HEK293 (cell line): ENCODE data around the gene MKI67.

ENCODE experiments used
- BCL11A ChIP-seq: fragments of 450-650 bp; formaldehyde crosslinking; IDR thresholded peaks from 2 replicates; pipeline ENCODE4 v1.5.1; 2016; ENCODE audit warnings: low read depth, missing biosample characterization, missing genetic modification characterization
- KLF8 ChIP-seq: fragments of 450-650 bp; formaldehyde crosslinking; IDR thresholded peaks from 2 replicates; pipeline ENCODE4 v1.5.1; 2016; ENCODE audit warnings: missing biosample characterization, missing genetic modification characterization
- KLF9 ChIP-seq: fragments of 450-650 bp; formaldehyde crosslinking; IDR thresholded peaks from 2 replicates; pipeline ENCODE4 v1.5.1; 2016; ENCODE audit warnings: missing biosample characterization, missing genetic modification characterization, low read depth
- MEIS1 ChIP-seq: sonication (generic); formaldehyde crosslinking; IDR thresholded peaks from 2 replicates; pipeline ENCODE4 v1.8.1; 2022; ENCODE audit warnings: missing genetic modification reagents, mild to moderate bottlenecking, borderline replicate concordance
- MYNN ChIP-seq: fragments of 450-650 bp; formaldehyde crosslinking; IDR thresholded peaks from 2 replicates; pipeline ENCODE4 v1.5.1; 2016; ENCODE audit warnings: missing biosample characterization, missing genetic modification characterization, borderline replicate concordance
- TRIM28 ChIP-seq: IDR thresholded peaks from 2 replicates; pipeline ENCODE4 v1.6.1; 2011; ENCODE audit warnings: low read length, control low read depth, borderline replicate concordance
- YY1 ChIP-seq: fragments of 450-650 bp; formaldehyde crosslinking; IDR thresholded peaks from 2 replicates; pipeline ENCODE4 v1.5.1; 2018; ENCODE audit warnings: missing biosample characterization, missing genetic modification characterization
- ZBTB8A ChIP-seq: fragments of 450-650 bp; formaldehyde crosslinking; IDR thresholded peaks from 2 replicates; pipeline ENCODE4 v1.5.1; 2016; ENCODE audit warnings: missing biosample characterization, missing genetic modification characterization
- ZNF112 ChIP-seq: fragments of 450-650 bp; formaldehyde crosslinking; IDR thresholded peaks from 2 replicates; pipeline ENCODE4 v1.5.0; 2017; ENCODE audit warnings: missing biosample characterization, missing genetic modification characterization
- ZNF121 ChIP-seq: fragments of 450-650 bp; formaldehyde crosslinking; IDR thresholded peaks from 2 replicates; pipeline ENCODE4 v1.5.1; 2016; ENCODE audit warnings: missing biosample characterization, missing genetic modification characterization
- ZNF132 ChIP-seq: fragments of 450-650 bp; formaldehyde crosslinking; IDR thresholded peaks from 2 replicates; pipeline ENCODE4 v1.5.1; 2017; ENCODE audit warnings: missing biosample characterization, missing genetic modification characterization, borderline replicate concordance
- ZNF335 ChIP-seq: fragments of 450-650 bp; formaldehyde crosslinking; conservative IDR thresholded peaks from 2 replicates; pipeline ENCODE4 v1.5.1; 2016; ENCODE audit warnings: missing biosample characterization, missing genetic modification characterization
- ZNF423 ChIP-seq: fragments of 450-650 bp; formaldehyde crosslinking; IDR thresholded peaks from 2 replicates; pipeline ENCODE4 v1.5.1; 2016; ENCODE audit warnings: missing biosample characterization, missing genetic modification characterization
- ZNF433 ChIP-seq: fragments of 450-650 bp; formaldehyde crosslinking; IDR thresholded peaks from 2 replicates; pipeline ENCODE4 v1.5.1; 2016; ENCODE audit warnings: missing biosample characterization, missing genetic modification characterization, low read depth
- ZNF555 ChIP-seq: fragments of 450-650 bp; formaldehyde crosslinking; conservative IDR thresholded peaks from 2 replicates; pipeline ENCODE4 v1.5.1; 2017; ENCODE audit warnings: missing biosample characterization, mild to moderate bottlenecking, missing genetic modification characterization, inconsistent platforms
- ZNF560 ChIP-seq: fragments of 450-650 bp; formaldehyde crosslinking; IDR thresholded peaks from 2 replicates; pipeline ENCODE4 v1.5.1; 2017; ENCODE audit warnings: missing biosample characterization, missing genetic modification characterization, borderline replicate concordance
- ZNF623 ChIP-seq: fragments of 450-650 bp; formaldehyde crosslinking; IDR thresholded peaks from 2 replicates; pipeline ENCODE4 v1.5.1; 2016; ENCODE audit warnings: missing biosample characterization, missing genetic modification characterization
- ZNF626 ChIP-seq: fragments of 450-650 bp; sonication (Bioruptor Pico); formaldehyde crosslinking; IDR thresholded peaks from 2 replicates; pipeline ENCODE4 v1.5.1; 2018; ENCODE audit warnings: missing biosample characterization, missing genetic modification characterization, inconsistent platforms
- ZNF701 ChIP-seq: fragments of 450-650 bp; formaldehyde crosslinking; IDR thresholded peaks from 2 replicates; pipeline ENCODE4 v1.5.1; 2016; ENCODE audit warnings: missing biosample characterization, missing genetic modification characterization
- ZNF707 ChIP-seq: fragments of 450-650 bp; formaldehyde crosslinking; IDR thresholded peaks from 2 replicates; pipeline ENCODE4 v1.5.1; 2016; ENCODE audit warnings: missing biosample characterization, missing genetic modification characterization
- ZNF747 ChIP-seq: fragments of 450-650 bp; formaldehyde crosslinking; IDR thresholded peaks from 2 replicates; pipeline ENCODE4 v1.5.1; 2016; ENCODE audit warnings: missing biosample characterization, missing genetic modification characterization
- ZNF777 ChIP-seq: fragments of 450-650 bp; formaldehyde crosslinking; IDR thresholded peaks from 2 replicates; pipeline ENCODE4 v1.5.1; 2017; ENCODE audit warnings: missing biosample characterization, missing genetic modification characterization, borderline replicate concordance
- ZSCAN16 ChIP-seq: fragments of 450-650 bp; formaldehyde crosslinking; IDR thresholded peaks from 2 replicates; pipeline ENCODE4 v1.5.1; 2016; ENCODE audit warnings: missing biosample characterization, missing genetic modification characterization
- TF ChIP-seq, protein P1 (sequence below): fragments of 450-650 bp; formaldehyde crosslinking; IDR thresholded peaks from 2 replicates; pipeline ENCODE4 v1.5.1; 2016; ENCODE audit warnings: missing biosample characterization, missing genetic modification characterization
- TF ChIP-seq, protein P2 (sequence below): fragments of 450-650 bp; formaldehyde crosslinking; IDR thresholded peaks from 2 replicates; pipeline ENCODE4 v1.5.1; 2016; ENCODE audit warnings: missing biosample characterization, missing genetic modification characterization
- TF ChIP-seq, protein P3 (sequence below): fragments of 450-650 bp; formaldehyde crosslinking; IDR thresholded peaks from 2 replicates; pipeline ENCODE4 v1.5.0; 2017; ENCODE audit warnings: missing biosample characterization, missing genetic modification characterization, borderline replicate concordance
- TF ChIP-seq, protein P4 (sequence below): fragments of 450-650 bp; formaldehyde crosslinking; IDR thresholded peaks from 2 replicates; pipeline ENCODE4 v1.5.1; 2016; ENCODE audit warnings: missing biosample characterization, missing genetic modification characterization
- TF ChIP-seq, protein P5 (sequence below): fragments of 450-650 bp; formaldehyde crosslinking; conservative IDR thresholded peaks from 2 replicates; pipeline ENCODE4 v1.5.1; 2016; ENCODE audit warnings: low read depth, missing biosample characterization, missing genetic modification characterization
- TF ChIP-seq, protein P6 (sequence below): sonication (generic); formaldehyde crosslinking; IDR thresholded peaks from 2 replicates; pipeline ENCODE4 v1.8.1; 2022; ENCODE audit warnings: mild to moderate bottlenecking, moderate library complexity, missing genetic modification reagents

MKI67 gene

DNA sequence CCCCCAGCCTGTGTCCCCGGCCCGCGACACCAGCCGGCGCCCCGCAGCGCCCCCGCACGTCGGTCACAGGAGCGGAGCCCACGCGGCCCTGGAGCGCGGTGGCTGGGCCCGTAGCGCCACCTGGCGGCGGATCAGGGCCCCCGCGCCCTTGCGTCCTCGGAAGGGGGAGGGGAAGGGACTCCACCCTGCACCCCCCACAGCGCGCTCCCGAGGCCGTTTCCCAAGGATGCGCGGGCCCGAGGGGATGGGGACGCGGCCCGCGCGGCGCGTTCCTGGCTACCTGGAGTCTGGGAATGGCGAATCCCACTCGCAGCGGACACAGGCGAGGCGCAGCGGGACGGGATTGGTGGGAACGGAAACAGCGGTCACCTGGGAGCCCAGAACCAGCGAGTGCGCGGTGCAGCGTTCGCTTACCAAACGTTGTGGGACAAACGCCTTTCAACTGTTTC lies 23.8 kb upstream of the MKI67 start (continued):
- TF ChIP-seq KLF9 (tag by site-specific recombination) = 0 out of 2 replicates have a peak, but pooled peaks have one; percentile 20
- TF ChIP-seq MYNN = no peak
- TF ChIP-seq, protein P1, sequence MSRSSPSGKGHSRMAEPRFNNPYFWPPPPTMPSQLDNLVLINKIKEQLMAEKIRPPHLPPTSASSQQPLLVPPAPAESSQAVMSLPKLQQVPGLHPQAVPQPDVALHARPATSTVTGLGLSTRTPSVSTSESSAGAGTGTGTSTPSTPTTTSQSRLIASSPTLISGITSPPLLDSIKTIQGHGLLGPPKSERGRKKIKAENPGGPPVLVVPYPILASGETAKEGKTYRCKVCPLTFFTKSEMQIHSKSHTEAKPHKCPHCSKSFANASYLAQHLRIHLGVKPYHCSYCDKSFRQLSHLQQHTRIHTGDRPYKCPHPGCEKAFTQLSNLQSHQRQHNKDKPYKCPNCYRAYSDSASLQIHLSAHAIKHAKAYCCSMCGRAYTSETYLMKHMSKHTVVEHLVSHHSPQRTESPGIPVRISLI (tag by site-specific recombination) = no peak
- TF ChIP-seq ZNF623 = no peak
- no peak for TF ChIP-seq ZNF560
- no peak for TF ChIP-seq ZNF433 (tag by site-specific recombination)
- TF ChIP-seq, protein P2, sequence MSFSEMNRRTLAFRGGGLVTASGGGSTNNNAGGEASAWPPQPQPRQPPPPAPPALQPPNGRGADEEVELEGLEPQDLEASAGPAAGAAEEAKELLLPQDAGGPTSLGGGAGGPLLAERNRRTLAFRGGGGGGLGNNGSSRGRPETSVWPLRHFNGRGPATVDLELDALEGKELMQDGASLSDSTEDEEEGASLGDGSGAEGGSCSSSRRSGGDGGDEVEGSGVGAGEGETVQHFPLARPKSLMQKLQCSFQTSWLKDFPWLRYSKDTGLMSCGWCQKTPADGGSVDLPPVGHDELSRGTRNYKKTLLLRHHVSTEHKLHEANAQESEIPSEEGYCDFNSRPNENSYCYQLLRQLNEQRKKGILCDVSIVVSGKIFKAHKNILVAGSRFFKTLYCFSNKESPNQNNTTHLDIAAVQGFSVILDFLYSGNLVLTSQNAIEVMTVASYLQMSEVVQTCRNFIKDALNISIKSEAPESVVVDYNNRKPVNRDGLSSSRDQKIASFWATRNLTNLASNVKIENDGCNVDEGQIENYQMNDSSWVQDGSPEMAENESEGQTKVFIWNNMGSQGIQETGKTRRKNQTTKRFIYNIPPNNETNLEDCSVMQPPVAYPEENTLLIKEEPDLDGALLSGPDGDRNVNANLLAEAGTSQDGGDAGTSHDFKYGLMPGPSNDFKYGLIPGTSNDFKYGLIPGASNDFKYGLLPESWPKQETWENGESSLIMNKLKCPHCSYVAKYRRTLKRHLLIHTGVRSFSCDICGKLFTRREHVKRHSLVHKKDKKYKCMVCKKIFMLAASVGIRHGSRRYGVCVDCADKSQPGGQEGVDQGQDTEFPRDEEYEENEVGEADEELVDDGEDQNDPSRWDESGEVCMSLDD (tag by site-specific recombination) = 0 out of 2 replicates have a peak, but pooled peaks have one; percentile 26
- no peak for TF ChIP-seq ZSCAN16 (tag by site-specific recombination)
- no peak for TF ChIP-seq ZNF747 (tag by site-specific recombination)
- peak; percentile 45; the same call in 1 of the 2 replicates for TF ChIP-seq ZNF777 (tag by site-specific recombination)
- TF ChIP-seq ZNF112 = no peak
- peak; percentile 46 for TF ChIP-seq ZBTB8A (tag by site-specific recombination)
- TF ChIP-seq TRIM28 = no peak
- TF ChIP-seq ZNF555 (tag by site-specific recombination) = no peak
- no peak for TF ChIP-seq ZNF701
- TF ChIP-seq, protein P3, sequence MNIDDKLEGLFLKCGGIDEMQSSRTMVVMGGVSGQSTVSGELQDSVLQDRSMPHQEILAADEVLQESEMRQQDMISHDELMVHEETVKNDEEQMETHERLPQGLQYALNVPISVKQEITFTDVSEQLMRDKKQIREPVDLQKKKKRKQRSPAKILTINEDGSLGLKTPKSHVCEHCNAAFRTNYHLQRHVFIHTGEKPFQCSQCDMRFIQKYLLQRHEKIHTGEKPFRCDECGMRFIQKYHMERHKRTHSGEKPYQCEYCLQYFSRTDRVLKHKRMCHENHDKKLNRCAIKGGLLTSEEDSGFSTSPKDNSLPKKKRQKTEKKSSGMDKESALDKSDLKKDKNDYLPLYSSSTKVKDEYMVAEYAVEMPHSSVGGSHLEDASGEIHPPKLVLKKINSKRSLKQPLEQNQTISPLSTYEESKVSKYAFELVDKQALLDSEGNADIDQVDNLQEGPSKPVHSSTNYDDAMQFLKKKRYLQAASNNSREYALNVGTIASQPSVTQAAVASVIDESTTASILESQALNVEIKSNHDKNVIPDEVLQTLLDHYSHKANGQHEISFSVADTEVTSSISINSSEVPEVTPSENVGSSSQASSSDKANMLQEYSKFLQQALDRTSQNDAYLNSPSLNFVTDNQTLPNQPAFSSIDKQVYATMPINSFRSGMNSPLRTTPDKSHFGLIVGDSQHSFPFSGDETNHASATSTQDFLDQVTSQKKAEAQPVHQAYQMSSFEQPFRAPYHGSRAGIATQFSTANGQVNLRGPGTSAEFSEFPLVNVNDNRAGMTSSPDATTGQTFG = no peak
- TF ChIP-seq, protein P4, sequence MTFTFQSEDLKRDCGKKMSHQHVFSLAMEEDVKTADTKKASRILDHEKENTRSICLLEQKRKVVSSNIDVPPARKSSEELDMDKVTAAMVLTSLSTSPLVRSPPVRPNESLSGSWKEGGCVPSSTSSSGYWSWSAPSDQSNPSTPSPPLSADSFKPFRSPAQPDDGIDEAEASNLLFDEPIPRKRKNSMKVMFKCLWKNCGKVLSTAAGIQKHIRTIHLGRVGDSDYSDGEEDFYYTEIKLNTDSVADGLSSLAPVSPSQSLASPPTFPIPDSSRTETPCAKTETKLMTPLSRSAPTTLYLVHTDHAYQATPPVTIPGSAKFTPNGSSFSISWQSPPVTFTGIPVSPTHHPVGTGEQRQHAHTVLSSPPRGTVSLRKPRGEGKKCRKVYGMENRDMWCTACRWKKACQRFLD (tag by site-specific recombination) = no peak
- TF ChIP-seq ZNF707 = no peak
- TF ChIP-seq ZNF626 (tag by site-specific recombination) = no peak
- no peak for TF ChIP-seq MEIS1 (CRISPR knock-in tag)
- no peak for TF ChIP-seq ZNF132 (tag by site-specific recombination)
- no peak for TF ChIP-seq BCL11A (tag by site-specific recombination)
- TF ChIP-seq ZNF121 (tag by site-specific recombination) = no peak
- TF ChIP-seq, protein P5, sequence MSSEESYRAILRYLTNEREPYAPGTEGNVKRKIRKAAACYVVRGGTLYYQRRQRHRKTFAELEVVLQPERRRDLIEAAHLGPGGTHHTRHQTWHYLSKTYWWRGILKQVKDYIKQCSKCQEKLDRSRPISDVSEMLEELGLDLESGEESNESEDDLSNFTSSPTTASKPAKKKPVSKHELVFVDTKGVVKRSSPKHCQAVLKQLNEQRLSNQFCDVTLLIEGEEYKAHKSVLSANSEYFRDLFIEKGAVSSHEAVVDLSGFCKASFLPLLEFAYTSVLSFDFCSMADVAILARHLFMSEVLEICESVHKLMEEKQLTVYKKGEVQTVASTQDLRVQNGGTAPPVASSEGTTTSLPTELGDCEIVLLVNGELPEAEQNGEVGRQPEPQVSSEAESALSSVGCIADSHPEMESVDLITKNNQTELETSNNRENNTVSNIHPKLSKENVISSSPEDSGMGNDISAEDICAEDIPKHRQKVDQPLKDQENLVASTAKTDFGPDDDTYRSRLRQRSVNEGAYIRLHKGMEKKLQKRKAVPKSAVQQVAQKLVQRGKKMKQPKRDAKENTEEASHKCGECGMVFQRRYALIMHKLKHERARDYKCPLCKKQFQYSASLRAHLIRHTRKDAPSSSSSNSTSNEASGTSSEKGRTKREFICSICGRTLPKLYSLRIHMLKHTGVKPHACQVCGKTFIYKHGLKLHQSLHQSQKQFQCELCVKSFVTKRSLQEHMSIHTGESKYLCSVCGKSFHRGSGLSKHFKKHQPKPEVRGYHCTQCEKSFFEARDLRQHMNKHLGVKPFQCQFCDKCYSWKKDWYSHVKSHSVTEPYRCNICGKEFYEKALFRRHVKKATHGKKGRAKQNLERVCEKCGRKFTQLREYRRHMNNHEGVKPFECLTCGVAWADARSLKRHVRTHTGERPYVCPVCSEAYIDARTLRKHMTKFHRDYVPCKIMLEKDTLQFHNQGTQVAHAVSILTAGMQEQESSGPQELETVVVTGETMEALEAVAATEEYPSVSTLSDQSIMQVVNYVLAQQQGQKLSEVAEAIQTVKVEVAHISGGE (tag by site-specific recombination) = no peak
- TF ChIP-seq, protein P6, sequence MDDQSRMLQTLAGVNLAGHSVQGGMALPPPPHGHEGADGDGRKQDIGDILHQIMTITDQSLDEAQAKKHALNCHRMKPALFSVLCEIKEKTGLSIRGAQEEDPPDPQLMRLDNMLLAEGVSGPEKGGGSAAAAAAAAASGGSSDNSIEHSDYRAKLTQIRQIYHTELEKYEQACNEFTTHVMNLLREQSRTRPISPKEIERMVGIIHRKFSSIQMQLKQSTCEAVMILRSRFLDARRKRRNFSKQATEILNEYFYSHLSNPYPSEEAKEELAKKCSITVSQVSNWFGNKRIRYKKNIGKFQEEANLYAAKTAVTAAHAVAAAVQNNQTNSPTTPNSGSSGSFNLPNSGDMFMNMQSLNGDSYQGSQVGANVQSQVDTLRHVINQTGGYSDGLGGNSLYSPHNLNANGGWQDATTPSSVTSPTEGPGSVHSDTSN (CRISPR knock-in tag) = peak; percentile 74; the same call in 1 of the 2 replicates
- no peak for TF ChIP-seq YY1 (tag by site-specific recombination)
- TF ChIP-seq ZNF335 = no peak
- no peak for TF ChIP-seq ZNF423 (tag by site-specific recombination)
- peak; percentile 78; the same call in 1 of the 2 replicates for TF ChIP-seq KLF8 (tag by site-specific recombination)
